LNCaP clone FGC (cell line): ENCODE results near the gene MEIS2.

ENCODE experiments used
- DNase-seq: peaks from one replicate; pipeline ENCODE4 v3.0.0-alpha.2; 2011; ENCODE audit warnings: low read depth
- H3K4me3 ChIP-seq: 2 replicates; pipeline ENCODE4 v1.5.1; 2011; ENCODE audit warnings: mild to moderate bottlenecking, low read depth, low read length, control low read depth
- TF ChIP-seq, protein P1 (sequence below): IDR thresholded peaks from 2 replicates; pipeline ENCODE4 v1.5.1; 2012; ENCODE audit warnings: mild to moderate bottlenecking; ENCODE audit not compliant: control insufficient read depth, insufficient read depth; ENCODE audit errors: extremely low read depth

Gene MEIS2

GRCh38 chr15:36933255-36933990 is 166.9 kb downstream of the MEIS2 start:
- no peak overlapping the region for H3K4me3 ChIP-seq
- TF ChIP-seq, protein P1, sequence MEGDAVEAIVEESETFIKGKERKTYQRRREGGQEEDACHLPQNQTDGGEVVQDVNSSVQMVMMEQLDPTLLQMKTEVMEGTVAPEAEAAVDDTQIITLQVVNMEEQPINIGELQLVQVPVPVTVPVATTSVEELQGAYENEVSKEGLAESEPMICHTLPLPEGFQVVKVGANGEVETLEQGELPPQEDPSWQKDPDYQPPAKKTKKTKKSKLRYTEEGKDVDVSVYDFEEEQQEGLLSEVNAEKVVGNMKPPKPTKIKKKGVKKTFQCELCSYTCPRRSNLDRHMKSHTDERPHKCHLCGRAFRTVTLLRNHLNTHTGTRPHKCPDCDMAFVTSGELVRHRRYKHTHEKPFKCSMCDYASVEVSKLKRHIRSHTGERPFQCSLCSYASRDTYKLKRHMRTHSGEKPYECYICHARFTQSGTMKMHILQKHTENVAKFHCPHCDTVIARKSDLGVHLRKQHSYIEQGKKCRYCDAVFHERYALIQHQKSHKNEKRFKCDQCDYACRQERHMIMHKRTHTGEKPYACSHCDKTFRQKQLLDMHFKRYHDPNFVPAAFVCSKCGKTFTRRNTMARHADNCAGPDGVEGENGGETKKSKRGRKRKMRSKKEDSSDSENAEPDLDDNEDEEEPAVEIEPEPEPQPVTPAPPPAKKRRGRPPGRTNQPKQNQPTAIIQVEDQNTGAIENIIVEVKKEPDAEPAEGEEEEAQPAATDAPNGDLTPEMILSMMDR, result no peak
- DNase-seq, result no peak

GRCh38 chr15:36932070-36932469 is 168.3 kb downstream of the MEIS2 start:
- TF ChIP-seq, protein P1, result no peak
- H3K4me3 ChIP-seq, result no peak overlapping the region
- no peak for DNase-seq

- no peak overlapping the region for H3K4me3 ChIP-seq
- TF ChIP-seq, protein P1, result no peak
Observed at GRCh38 chr15:36931434-36931833, 168.9 kb downstream of the MEIS2 start.

DNA sequence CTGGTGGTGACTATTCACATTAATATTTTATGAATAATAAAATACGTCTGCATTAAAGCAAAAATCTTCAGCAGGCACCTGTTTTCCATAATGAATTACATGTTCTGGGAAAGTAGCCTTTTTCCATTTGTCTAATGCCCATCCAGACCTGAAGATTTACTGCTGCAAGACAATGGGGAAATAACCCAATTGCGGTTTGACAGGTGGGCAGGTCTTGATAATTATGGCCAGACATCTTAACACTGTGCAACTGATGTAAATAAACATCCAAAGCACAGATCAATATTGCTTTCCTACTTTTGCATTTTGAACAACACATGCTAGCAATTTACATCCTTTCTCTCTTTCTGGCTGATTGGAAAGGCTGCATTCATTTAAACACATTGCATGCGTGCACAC is 173.9 kb downstream of the MEIS2 start:
- H3K4me3 ChIP-seq, result no peak overlapping the region
- TF ChIP-seq, protein P1, result no peak
- no peak for DNase-seq

More at GRCh38 chr15:36931434-36931833, 168.9 kb downstream of the MEIS2 start:
- DNase-seq, result no peak

GRCh38 chr15:36925653-36926426 is 174.5 kb downstream of the MEIS2 start:
- peak; percentile 38 for DNase-seq
- H3K4me3 ChIP-seq, result no peak overlapping the region
- TF ChIP-seq, protein P1, result no peak

DNA sequence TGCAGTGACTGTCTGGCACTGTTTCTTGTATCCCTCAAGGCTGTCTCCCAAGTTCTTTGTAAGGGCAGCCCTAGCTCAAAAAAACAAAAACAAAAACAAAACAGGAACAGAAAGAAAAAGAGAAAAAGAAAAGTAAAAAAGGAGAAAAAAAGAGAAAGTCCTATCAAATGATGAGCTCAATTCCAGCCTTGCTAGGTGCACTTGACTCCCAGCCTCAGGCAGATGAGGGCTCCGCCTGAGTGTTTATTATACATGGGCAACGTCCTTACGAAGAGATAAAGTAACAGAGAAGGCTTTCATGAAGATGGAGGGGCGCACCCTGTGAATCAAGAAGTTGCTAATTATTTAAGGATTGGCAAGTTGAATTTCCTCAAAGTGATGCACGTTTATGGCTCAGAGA is 175.3 kb downstream of the MEIS2 start:
- TF ChIP-seq, protein P1, result no peak
- no peak overlapping the region for H3K4me3 ChIP-seq
- DNase-seq, result no peak

- TF ChIP-seq, protein P1, result no peak
- no peak overlapping the region for H3K4me3 ChIP-seq
- DNase-seq, result no peak
Observed at GRCh38 chr15:36924034-36924433, 176.3 kb downstream of the MEIS2 start.
